HCT116 (cell line): Measurements from ENCODE around the gene CADPS. TPM values are rescaled to one million over a fixed set of nuclear protein-coding genes. Genes with fewer than 3 reads are reported as not detected.

Experiments used
- ATAC-seq: fragments of 200-7000 bp; cut with Tn5 transposase; 2 replicates; pipeline ENCODE4 v1.9.1; 2020; ENCODE audit warnings: mild to moderate bottlenecking, moderate library complexity
- BruUV-seq: library from RNA; stranded (reverse); fragments of 400-500 nt; replicated peaks from 2 replicates; lab custom pipeline; 2021; lab: Mats Ljungman, UMichigan
- CTCF ChIA-PET: fragments of 300-600 bp; sonication (Branson Sonifier 250); formaldehyde crosslinking; loops from one replicate; lab custom pipeline; 2021; ENCODE audit warnings: antibody characterized with exemption; lab: Charles Lee
- POLR2A ChIA-PET: fragments of 300-600, 350-600 bp; sonication (Branson Sonifier 250); formaldehyde crosslinking; loops from one replicate; lab custom pipeline; 2021; ENCODE audit warnings: antibody characterized with exemption; lab: Charles Lee
- RAD21 ChIA-PET, 2 experiments: fragments of 300-600 bp; sonication (Branson Sonifier 250); formaldehyde crosslinking; loops; one replicate each; lab custom pipeline; 2023; ENCODE audit warnings: low total read pairs in 2 of 2; ENCODE audit not compliant: uncharacterized antibody in 2 of 2, unreplicated experiment in 2 of 2, low non-redundant PET in 1 of 2; lab: Charles Lee
- DNase-seq: peaks from one replicate; pipeline ENCODE4 v3.0.0-alpha.2; 2010; ENCODE audit warnings: low read depth, low spot score
- H2AFZ ChIP-seq: fragments of 200-600 bp; shearing (Covaris generic), sonication (generic); 2 replicates; pipeline ENCODE4 v1.6.1; 2017; ENCODE audit warnings: low read depth, mixed run types, mixed read lengths, antibody characterized with exemption, low read length; ENCODE audit not compliant: poor library complexity, severe bottlenecking
- H3K27ac ChIP-seq: 2 replicates; pipeline ENCODE4 v1.5.1; 2012; ENCODE audit warnings: low read depth, low read length
- H3K27me3 ChIP-seq: fragments of 200-600 bp; sonication (generic); 2 replicates; pipeline ENCODE4 v1.6.1; 2016; ENCODE audit warnings: mixed run types, low read length, mixed read lengths; ENCODE audit not compliant: insufficient read depth
- H3K36me3 ChIP-seq, 2 experiments: fragments of 200-500 bp in 1 of 2; fragments of 200-600 bp in 1 of 2; sonication (Bioruptor generic) in 1 of 2; sonication (generic) in 1 of 2; 2 replicates each; pipeline versions ENCODE4 v1.5.1 to v1.6.1; 2014 to 2016; ENCODE audit warnings: low read length in 2 of 2, inconsistent platforms in 1 of 2, mixed read lengths in 1 of 2, mixed run types in 1 of 2; ENCODE audit not compliant: insufficient read depth in 2 of 2, control insufficient read depth in 1 of 2
- H3K4me1 ChIP-seq, 2 experiments: fragments of 200-600 bp in 1 of 2; sonication (generic) in 1 of 2; 2 replicates each; pipeline versions ENCODE4 v1.5.1 to v1.6.1; 2012 to 2017; ENCODE audit warnings: low read length in 2 of 2, inconsistent platforms in 1 of 2, mild to moderate bottlenecking in 1 of 2, mixed read lengths in 1 of 2, mixed run types in 1 of 2, moderate library complexity in 1 of 2; ENCODE audit not compliant: insufficient read depth in 2 of 2, control insufficient read depth in 1 of 2
- H3K4me2 ChIP-seq: fragments of 200-600 bp; sonication (generic); 2 replicates; pipeline ENCODE4 v1.6.1; 2017; ENCODE audit warnings: mixed run types, low read length, mixed read lengths
- H3K4me3 ChIP-seq, 2 experiments: fragments of 200-600 bp in 1 of 2; sonication (generic) in 1 of 2; replicated peaks in 1 of 2; 2 replicates each; pipeline ENCODE4 v1.5.1; 2011 to 2016; ENCODE audit warnings: low read length in 2 of 2, control low read depth in 1 of 2, low read depth in 1 of 2, mild to moderate bottlenecking in 1 of 2, mixed read lengths in 1 of 2, mixed run types in 1 of 2
- H3K79me2 ChIP-seq: fragments of 200-600 bp; sonication (generic); 2 replicates; pipeline ENCODE4 v1.6.1; 2017; ENCODE audit warnings: mild to moderate bottlenecking, mixed run types, low read length, moderate library complexity, mixed read lengths; ENCODE audit not compliant: insufficient read depth
- H3K9ac ChIP-seq: fragments of 200-600 bp; sonication (generic); 2 replicates; pipeline ENCODE4 v1.6.1; 2016; ENCODE audit warnings: low read length, mixed read lengths
- H3K9me2 ChIP-seq: fragments of 200-600 bp; sonication (generic), shearing (Covaris generic); 2 replicates; pipeline ENCODE4 v1.6.1; 2017; ENCODE audit warnings: mixed run types, mild to moderate bottlenecking, moderate library complexity; ENCODE audit not compliant: insufficient read depth
- H3K9me3 ChIP-seq, 2 experiments: fragments of 200-500 bp in 1 of 2; fragments of 200-600 bp in 1 of 2; sonication (Bioruptor generic) in 1 of 2; sonication (generic) in 1 of 2; 2 replicates each; pipeline ENCODE4 v1.6.1; 2014 to 2017; ENCODE audit warnings: low read length in 2 of 2, mixed read lengths in 2 of 2, inconsistent platforms in 1 of 2, low read depth in 1 of 2, mild to moderate bottlenecking in 1 of 2, mixed run types in 1 of 2, moderate library complexity in 1 of 2; ENCODE audit not compliant: control insufficient read depth in 1 of 2, insufficient read depth in 1 of 2
- H4K20me1 ChIP-seq: fragments of 200-600 bp; sonication (generic), shearing (Covaris generic); 2 replicates; pipeline ENCODE4 v1.6.1; 2017; ENCODE audit warnings: mixed run types, mild to moderate bottlenecking, moderate library complexity; ENCODE audit not compliant: insufficient read depth
- EGR1 ChIP-seq: IDR thresholded peaks from 2 replicates; pipeline ENCODE4 v1.6.1; 2012; ENCODE audit warnings: low read depth
- ELF1 ChIP-seq: IDR thresholded peaks from 2 replicates; pipeline ENCODE4 v1.6.1; 2012; ENCODE audit warnings: low read depth, borderline replicate concordance
- EZH2 ChIP-seq: fragments of 200-600 bp; sonication (generic); IDR thresholded peaks from 2 replicates; pipeline ENCODE4 v1.6.1; 2017; ENCODE audit warnings: antibody characterized with exemption, mixed run types
- JUND ChIP-seq: IDR thresholded peaks from 2 replicates; pipeline ENCODE4 v1.6.1; 2012
- MAX ChIP-seq: IDR thresholded peaks from 2 replicates; pipeline ENCODE4 v1.6.1; 2012
- POLR2AphosphoS5 ChIP-seq: IDR thresholded peaks from 2 replicates; pipeline ENCODE4 v1.6.1; 2011; ENCODE audit warnings: mild to moderate bottlenecking, low read depth, low read length, moderate library complexity
- REST ChIP-seq: IDR thresholded peaks from 2 replicates; pipeline ENCODE4 v1.6.1; 2012; ENCODE audit warnings: low read depth
- SIN3A ChIP-seq: IDR thresholded peaks from 2 replicates; pipeline ENCODE4 v1.6.1; 2012; ENCODE audit warnings: low read depth
- SP1 ChIP-seq: IDR thresholded peaks from 2 replicates; pipeline ENCODE4 v1.6.1; 2012; ENCODE audit warnings: low read depth
- SRF ChIP-seq: IDR thresholded peaks from 2 replicates; pipeline ENCODE4 v1.6.1; 2012; ENCODE audit warnings: low read depth
- TCF7L2 ChIP-seq: IDR thresholded peaks from 2 replicates; pipeline ENCODE4 v1.7.0; 2011; ENCODE audit warnings: borderline replicate concordance, inconsistent platforms; ENCODE audit not compliant: insufficient read depth, insufficient read length; ENCODE audit errors: extremely low read depth
- YY1 ChIP-seq: IDR thresholded peaks from 2 replicates; pipeline ENCODE4 v1.6.1; 2011; ENCODE audit warnings: low read length, low read depth, moderate library complexity, mild to moderate bottlenecking; ENCODE audit not compliant: insufficient replicate concordance; ENCODE audit errors: extremely low read depth
- ZFX ChIP-seq: fragments of 450-650 bp; IDR thresholded peaks from 2 replicates; pipeline ENCODE4 v1.6.1; 2017
- intact Hi-C: fragments of 100-400 bp; cut with micrococcal nuclease; formaldehyde crosslinking; loops from 2 replicates; pipeline ENCODE4 v1.10.0; 2022
- total RNA-seq: library from RNA; stranded (reverse); gene quantifications from one replicate; pipeline ENCODE4 v1.2.1, GENCODE V29; 2021; ENCODE audit not compliant: unreplicated experiment
- TF ChIP-seq, protein P1 (sequence below), 3 experiments: fragments of 200-600 bp in 1 of 3; sonication (generic) in 1 of 3; IDR thresholded peaks in 2 of 3; conservative IDR thresholded peaks in 1 of 3; 2 replicates each; pipeline ENCODE4 v1.5.1; 2012 to 2017; ENCODE audit warnings: low read depth in 2 of 3, low read length in 2 of 3, antibody characterized with exemption in 1 of 3, borderline replicate concordance in 1 of 3, control low read depth in 1 of 3, mild to moderate bottlenecking in 1 of 3, mixed read lengths in 1 of 3, mixed run types in 1 of 3, moderate library complexity in 1 of 3; ENCODE audit not compliant: insufficient read depth in 1 of 3
- TF ChIP-seq, protein P2 (sequence below): IDR thresholded peaks from 2 replicates; pipeline ENCODE4 v1.6.1; 2011; ENCODE audit warnings: mild to moderate bottlenecking, low read length, moderate library complexity; ENCODE audit not compliant: insufficient replicate concordance; ENCODE audit errors: extremely low read depth

Gene CADPS
- total RNA-seq, 1 experiment from 2014 or later, result not detected

- RAD21 ChIA-PET, result no interaction called here
- Histone ChIP-seq H3K36me3 (no peaks in the 10 kb centered on the region), H3K9me3 (no peaks in the 10 kb centered on the region), H4K20me1 (no peaks in the 10 kb centered on the region), H3K79me2 (no peaks in the 10 kb centered on the region), H2AFZ (no peak overlapping the region), H3K27me3 (peaks cover 14% of the 10 kb centered on the region), H3K27ac (no peak overlapping the region), H3K4me3 (no peak overlapping the region), H3K9me2 (no peaks in the 10 kb centered on the region), H3K9ac (no peak overlapping the region), H3K4me2 (no peak overlapping the region)
- DNase-seq (no peak), ATAC-seq (no peak)
- CTCF ChIA-PET, result no interaction called here
- POLR2A ChIA-PET, result no interaction called here
- TF ChIP-seq YY1 (no peak), ELF1 (no peak), EZH2 (no peak), JUND (no peak), MAX (no peak), REST (no peak), SP1 (no peak), SRF (no peak), TCF7L2 (no peak), POLR2AphosphoS5 (no peak), ZFX (no peak), EGR1 (no peak), SIN3A (no peak)
- TF ChIP-seq, protein P1, sequence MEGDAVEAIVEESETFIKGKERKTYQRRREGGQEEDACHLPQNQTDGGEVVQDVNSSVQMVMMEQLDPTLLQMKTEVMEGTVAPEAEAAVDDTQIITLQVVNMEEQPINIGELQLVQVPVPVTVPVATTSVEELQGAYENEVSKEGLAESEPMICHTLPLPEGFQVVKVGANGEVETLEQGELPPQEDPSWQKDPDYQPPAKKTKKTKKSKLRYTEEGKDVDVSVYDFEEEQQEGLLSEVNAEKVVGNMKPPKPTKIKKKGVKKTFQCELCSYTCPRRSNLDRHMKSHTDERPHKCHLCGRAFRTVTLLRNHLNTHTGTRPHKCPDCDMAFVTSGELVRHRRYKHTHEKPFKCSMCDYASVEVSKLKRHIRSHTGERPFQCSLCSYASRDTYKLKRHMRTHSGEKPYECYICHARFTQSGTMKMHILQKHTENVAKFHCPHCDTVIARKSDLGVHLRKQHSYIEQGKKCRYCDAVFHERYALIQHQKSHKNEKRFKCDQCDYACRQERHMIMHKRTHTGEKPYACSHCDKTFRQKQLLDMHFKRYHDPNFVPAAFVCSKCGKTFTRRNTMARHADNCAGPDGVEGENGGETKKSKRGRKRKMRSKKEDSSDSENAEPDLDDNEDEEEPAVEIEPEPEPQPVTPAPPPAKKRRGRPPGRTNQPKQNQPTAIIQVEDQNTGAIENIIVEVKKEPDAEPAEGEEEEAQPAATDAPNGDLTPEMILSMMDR (IDR thresholded peaks at IDR 0.05 in 2 of 3, conservative IDR thresholded peaks at IDR 0.05 in 1 of 3; ENCODE audit: borderline replicate concordance in 1 of 3, insufficient read depth in 1 of 3, low read depth in 2 of 3, low read length in 2 of 3), result no peak
- TF ChIP-seq, protein P2, sequence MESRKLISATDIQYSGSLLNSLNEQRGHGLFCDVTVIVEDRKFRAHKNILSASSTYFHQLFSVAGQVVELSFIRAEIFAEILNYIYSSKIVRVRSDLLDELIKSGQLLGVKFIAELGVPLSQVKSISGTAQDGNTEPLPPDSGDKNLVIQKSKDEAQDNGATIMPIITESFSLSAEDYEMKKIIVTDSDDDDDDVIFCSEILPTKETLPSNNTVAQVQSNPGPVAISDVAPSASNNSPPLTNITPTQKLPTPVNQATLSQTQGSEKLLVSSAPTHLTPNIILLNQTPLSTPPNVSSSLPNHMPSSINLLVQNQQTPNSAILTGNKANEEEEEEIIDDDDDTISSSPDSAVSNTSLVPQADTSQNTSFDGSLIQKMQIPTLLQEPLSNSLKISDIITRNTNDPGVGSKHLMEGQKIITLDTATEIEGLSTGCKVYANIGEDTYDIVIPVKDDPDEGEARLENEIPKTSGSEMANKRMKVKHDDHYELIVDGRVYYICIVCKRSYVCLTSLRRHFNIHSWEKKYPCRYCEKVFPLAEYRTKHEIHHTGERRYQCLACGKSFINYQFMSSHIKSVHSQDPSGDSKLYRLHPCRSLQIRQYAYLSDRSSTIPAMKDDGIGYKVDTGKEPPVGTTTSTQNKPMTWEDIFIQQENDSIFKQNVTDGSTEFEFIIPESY, result no peak
- TF ChIP-seq, all 23 proteins: peak for 0
- intact Hi-C loops, result no loop called here
- no TSS peak for BruUV-seq
- H3K4me1 ChIP-seq, result no peaks in the 10 kb centered on the region
Measured at GRCh38 chr3:62647711-62648110, 227.5 kb downstream of the CADPS start.
